ENCODE results near the gene USP17L21.
"Not testable (repeated sequence)": the region's sequence is repeated elsewhere in the genome, so short reads cannot be mapped to it uniquely, and the experiment has no call there.

- not testable (repeated sequence) for TF ChIP-seq CTCF, POLR2A (IDR thresholded peaks at IDR 0.05)
Observed at GRCh38 chr4:9234085-9234484, 28.6 kb upstream of the USP17L21 start, which contains the start of gene USP17L15.
